ENCODE measurements around the gene CRYGD. TPM values are rescaled to one million over a fixed set of nuclear protein-coding genes. Genes with fewer than 3 reads are reported as not detected.

The CRYGD gene
- total and polyA plus RNA-seq, 2 of the 13 experiments (the other 11 are each of a cell fraction or from before 2014, with no cell fraction given), result not detected

DNA sequence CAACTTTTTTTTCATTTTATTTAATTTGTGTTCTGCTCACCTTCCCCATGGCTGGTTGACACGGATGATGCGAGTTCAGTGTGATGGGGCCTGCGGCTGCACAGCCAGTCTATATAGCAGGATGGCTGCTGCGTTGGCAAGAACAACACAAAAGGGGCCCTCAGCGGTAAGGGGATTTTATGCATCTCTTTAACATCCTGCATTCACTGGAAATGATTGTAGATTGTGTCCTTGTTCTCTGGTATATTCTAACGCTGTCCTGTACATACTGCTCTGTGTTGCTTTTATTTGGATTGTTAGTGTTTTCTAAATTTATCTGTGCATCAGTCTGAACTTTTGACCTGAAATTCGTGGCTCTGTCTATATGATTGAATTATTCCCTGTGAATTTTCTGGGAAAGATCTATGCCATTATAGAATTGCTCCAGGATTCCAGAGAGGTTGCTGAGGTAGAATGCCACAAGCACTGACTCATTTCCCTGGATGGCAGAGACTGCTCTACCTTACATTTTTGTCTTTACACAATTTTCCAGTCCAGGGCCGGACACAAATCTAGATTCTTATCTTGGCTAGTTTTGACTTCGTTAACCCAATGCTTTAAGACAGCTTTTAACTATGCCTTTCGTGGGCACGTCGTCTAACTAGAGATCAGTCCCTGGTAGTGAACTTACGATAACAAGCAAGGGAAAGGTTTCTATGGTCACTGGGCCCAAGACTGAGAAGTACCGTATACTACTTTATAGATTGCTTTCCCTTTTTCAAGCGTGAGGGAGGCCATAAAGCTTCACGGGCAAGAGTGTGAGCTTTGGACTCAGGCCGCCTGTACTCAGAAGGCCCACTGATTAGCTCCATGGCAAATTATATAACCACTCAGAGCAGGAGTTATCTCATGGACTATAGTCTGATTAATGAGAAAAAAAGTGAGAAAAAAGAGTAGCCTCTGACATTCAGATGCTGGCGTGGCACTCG is 5.7 kb upstream of the CRYGD start, which contains the start of gene CRYGC (continued):
- no peak for TF ChIP-seq POGK (CRISPR knock-in tag; conservative IDR thresholded peaks at IDR 0.05)
- TF ChIP-seq, protein P1, sequence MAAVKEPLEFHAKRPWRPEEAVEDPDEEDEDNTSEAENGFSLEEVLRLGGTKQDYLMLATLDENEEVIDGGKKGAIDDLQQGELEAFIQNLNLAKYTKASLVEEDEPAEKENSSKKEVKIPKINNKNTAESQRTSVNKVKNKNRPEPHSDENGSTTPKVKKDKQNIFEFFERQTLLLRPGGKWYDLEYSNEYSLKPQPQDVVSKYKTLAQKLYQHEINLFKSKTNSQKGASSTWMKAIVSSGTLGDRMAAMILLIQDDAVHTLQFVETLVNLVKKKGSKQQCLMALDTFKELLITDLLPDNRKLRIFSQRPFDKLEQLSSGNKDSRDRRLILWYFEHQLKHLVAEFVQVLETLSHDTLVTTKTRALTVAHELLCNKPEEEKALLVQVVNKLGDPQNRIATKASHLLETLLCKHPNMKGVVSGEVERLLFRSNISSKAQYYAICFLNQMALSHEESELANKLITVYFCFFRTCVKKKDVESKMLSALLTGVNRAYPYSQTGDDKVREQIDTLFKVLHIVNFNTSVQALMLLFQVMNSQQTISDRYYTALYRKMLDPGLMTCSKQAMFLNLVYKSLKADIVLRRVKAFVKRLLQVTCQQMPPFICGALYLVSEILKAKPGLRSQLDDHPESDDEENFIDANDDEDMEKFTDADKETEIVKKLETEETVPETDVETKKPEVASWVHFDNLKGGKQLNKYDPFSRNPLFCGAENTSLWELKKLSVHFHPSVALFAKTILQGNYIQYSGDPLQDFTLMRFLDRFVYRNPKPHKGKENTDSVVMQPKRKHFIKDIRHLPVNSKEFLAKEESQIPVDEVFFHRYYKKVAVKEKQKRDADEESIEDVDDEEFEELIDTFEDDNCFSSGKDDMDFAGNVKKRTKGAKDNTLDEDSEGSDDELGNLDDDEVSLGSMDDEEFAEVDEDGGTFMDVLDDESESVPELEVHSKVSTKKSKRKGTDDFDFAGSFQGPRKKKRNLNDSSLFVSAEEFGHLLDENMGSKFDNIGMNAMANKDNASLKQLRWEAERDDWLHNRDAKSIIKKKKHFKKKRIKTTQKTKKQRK (IDR thresholded peaks at IDR 0.05; ENCODE audit: low read length), result no peak
- TF ChIP-seq SMARCC2 (IDR thresholded peaks at IDR 0.05), result no peak
- TF ChIP-seq ARHGAP35 (CRISPR knock-in tag; IDR thresholded peaks at IDR 0.05; ENCODE audit: borderline replicate concordance), result no peak
- no peak for TF ChIP-seq ZNF713 (CRISPR knock-in tag; IDR thresholded peaks at IDR 0.05)
- no peak for TF ChIP-seq HMG20B (CRISPR knock-in tag; conservative IDR thresholded peaks at IDR 0.05)
- no peak for TF ChIP-seq U2AF2 (IDR thresholded peaks at IDR 0.05; ENCODE audit: low read depth, low read length)
- no peak for TF ChIP-seq NR2F2 (IDR thresholded peaks at IDR 0.05; ENCODE audit: borderline replicate concordance, low read depth)
- TF ChIP-seq POLR2G (IDR thresholded peaks at IDR 0.05; ENCODE audit: low read depth, low read length), result peak; percentile 57
- TF ChIP-seq ZFP37 (CRISPR knock-in tag; IDR thresholded peaks at IDR 0.05; ENCODE audit: borderline replicate concordance), result no peak
- TF ChIP-seq ZSCAN12 (CRISPR knock-in tag; IDR thresholded peaks at IDR 0.05), result no peak
- TF ChIP-seq PITX1 (CRISPR knock-in tag; IDR thresholded peaks at IDR 0.05), result peak; percentile 76
- TF ChIP-seq CCDC6 (CRISPR knock-in tag; IDR thresholded peaks at IDR 0.05), result peak; percentile 74; the same call in 1 of the 2 replicates
- TF ChIP-seq AGO2 (optimal IDR thresholded peaks at IDR 0.05; ENCODE audit: low read depth, low read length), result no peak
- no peak for TF ChIP-seq THAP9 (CRISPR knock-in tag; IDR thresholded peaks at IDR 0.05; ENCODE audit: borderline replicate concordance)
- TF ChIP-seq SALL1 (CRISPR knock-in tag; IDR thresholded peaks at IDR 0.05), result peak; percentile 71
- TF ChIP-seq, protein P2, sequence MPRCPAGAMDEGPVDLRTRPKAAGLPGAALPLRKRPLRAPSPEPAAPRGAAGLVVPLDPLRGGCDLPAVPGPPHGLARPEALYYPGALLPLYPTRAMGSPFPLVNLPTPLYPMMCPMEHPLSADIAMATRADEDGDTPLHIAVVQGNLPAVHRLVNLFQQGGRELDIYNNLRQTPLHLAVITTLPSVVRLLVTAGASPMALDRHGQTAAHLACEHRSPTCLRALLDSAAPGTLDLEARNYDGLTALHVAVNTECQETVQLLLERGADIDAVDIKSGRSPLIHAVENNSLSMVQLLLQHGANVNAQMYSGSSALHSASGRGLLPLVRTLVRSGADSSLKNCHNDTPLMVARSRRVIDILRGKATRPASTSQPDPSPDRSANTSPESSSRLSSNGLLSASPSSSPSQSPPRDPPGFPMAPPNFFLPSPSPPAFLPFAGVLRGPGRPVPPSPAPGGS (CRISPR knock-in tag; IDR thresholded peaks at IDR 0.05), result no peak
- TF ChIP-seq SPEN (CRISPR knock-in tag; IDR thresholded peaks at IDR 0.05; ENCODE audit: low read depth), result peak; percentile 59; the same call in 1 of the 2 replicates

All from HepG2 (cell line).